Measurements from ENCODE around the gene CPAMD8. TPM values are rescaled to one million over a fixed set of nuclear protein-coding genes. Genes with fewer than 3 reads are reported as not detected.

Gene CPAMD8
- total and polyA plus RNA-seq, 9 of the 15 experiments (the other 6 are each of a cell fraction or from before 2014, with no cell fraction given): 0.20 to 2.1 (median 1.3) TPM

DNA sequence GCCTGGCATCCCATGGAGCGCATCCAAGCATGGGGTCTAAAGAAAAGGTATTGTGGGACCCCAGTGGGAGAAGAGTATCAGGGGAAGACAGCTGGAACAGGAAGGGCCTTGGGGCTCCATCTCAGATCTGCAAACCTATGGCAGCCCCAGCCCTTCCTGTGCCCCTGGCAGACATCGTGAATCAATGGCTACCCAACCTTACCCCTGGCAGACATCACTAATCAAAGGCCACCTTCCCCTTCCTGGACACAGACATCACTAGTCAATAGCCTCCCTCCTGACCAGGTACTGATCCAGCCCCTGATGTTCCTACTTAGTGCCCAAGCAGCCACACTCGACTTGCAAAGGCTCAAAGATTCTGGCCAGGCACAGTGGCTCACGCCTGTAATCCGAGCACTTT lies 122.0 kb downstream of the CPAMD8 start (continued):
- TF ChIP-seq REST (IDR thresholded peaks at IDR 0.05; ENCODE audit: borderline replicate concordance): peak; percentile 45; the same call in 1 of the 2 replicates
- no peak for TF ChIP-seq REST (CRISPR knock-in tag; IDR thresholded peaks at IDR 0.05; ENCODE audit: low read depth)
- TF ChIP-seq ZNF121 (CRISPR knock-in tag; conservative IDR thresholded peaks at IDR 0.05): no peak
- TF ChIP-seq, protein P1, sequence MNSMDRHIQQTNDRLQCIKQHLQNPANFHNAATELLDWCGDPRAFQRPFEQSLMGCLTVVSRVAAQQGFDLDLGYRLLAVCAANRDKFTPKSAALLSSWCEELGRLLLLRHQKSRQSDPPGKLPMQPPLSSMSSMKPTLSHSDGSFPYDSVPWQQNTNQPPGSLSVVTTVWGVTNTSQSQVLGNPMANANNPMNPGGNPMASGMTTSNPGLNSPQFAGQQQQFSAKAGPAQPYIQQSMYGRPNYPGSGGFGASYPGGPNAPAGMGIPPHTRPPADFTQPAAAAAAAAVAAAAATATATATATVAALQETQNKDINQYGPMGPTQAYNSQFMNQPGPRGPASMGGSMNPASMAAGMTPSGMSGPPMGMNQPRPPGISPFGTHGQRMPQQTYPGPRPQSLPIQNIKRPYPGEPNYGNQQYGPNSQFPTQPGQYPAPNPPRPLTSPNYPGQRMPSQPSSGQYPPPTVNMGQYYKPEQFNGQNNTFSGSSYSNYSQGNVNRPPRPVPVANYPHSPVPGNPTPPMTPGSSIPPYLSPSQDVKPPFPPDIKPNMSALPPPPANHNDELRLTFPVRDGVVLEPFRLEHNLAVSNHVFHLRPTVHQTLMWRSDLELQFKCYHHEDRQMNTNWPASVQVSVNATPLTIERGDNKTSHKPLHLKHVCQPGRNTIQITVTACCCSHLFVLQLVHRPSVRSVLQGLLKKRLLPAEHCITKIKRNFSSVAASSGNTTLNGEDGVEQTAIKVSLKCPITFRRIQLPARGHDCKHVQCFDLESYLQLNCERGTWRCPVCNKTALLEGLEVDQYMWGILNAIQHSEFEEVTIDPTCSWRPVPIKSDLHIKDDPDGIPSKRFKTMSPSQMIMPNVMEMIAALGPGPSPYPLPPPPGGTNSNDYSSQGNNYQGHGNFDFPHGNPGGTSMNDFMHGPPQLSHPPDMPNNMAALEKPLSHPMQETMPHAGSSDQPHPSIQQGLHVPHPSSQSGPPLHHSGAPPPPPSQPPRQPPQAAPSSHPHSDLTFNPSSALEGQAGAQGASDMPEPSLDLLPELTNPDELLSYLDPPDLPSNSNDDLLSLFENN (IDR thresholded peaks at IDR 0.05; ENCODE audit: low read depth in 2 of 2, low read length in 2 of 2): peak in 1 of 2 experiments; percentile 77; a peak in 1 of 4 replicates
- TF ChIP-seq ZNF23 (CRISPR knock-in tag; IDR thresholded peaks at IDR 0.05): peak; percentile 95
- peak; percentile 97 for TF ChIP-seq ZBTB17 (CRISPR knock-in tag; IDR thresholded peaks at IDR 0.05)
- TF ChIP-seq BRCA1 (IDR thresholded peaks at IDR 0.05): no peak
- no peak for TF ChIP-seq BRCA1 (CRISPR knock-in tag; IDR thresholded peaks at IDR 0.05)
- TF ChIP-seq ZNF830 (CRISPR knock-in tag; IDR thresholded peaks at IDR 0.05): no peak
- TF ChIP-seq FOXM1 (IDR thresholded peaks at IDR 0.05; ENCODE audit: low read depth): no peak
- no peak for TF ChIP-seq FOXM1 (CRISPR knock-in tag; IDR thresholded peaks at IDR 0.05; ENCODE audit: low read depth)
